SK-N-SH treated with all-trans-retinoic acid at 6 μM for 48 hours (cell line): ENCODE data around the gene SSMEM1.

Experiments used
- ATAC-seq: fragments of 200-7000 bp; cut with Tn5 transposase; 3 replicates; pipeline ENCODE4 v1.9.1; 2020; ENCODE audit warnings: mild to moderate bottlenecking, moderate library complexity
- ARNTL ChIP-seq: fragments of 450-650 bp; formaldehyde crosslinking; IDR thresholded peaks from 2 replicates; pipeline ENCODE4 v1.5.0; 2020; ENCODE audit warnings: low read depth, mild to moderate bottlenecking, moderate library complexity, borderline replicate concordance
- BACH2 ChIP-seq: fragments of 250-450 bp; sonication (Bioruptor Pico); IDR thresholded peaks from 2 replicates; pipeline ENCODE4 v1.9.0; 2021; ENCODE audit warnings: mild to moderate bottlenecking, borderline replicate concordance
- CREB5 ChIP-seq: fragments of 250-450 bp; sonication (Bioruptor Pico); IDR thresholded peaks from 2 replicates; pipeline ENCODE4 v1.5.1; 2020; ENCODE audit warnings: low read depth, mild to moderate bottlenecking, moderate library complexity
- CSRNP3 ChIP-seq: fragments of 250-450 bp; sonication (Bioruptor Pico); IDR thresholded peaks from 2 replicates; pipeline ENCODE4 v1.5.1; 2021; ENCODE audit warnings: mild to moderate bottlenecking, moderate library complexity
- ESRRG ChIP-seq: fragments of 250-450 bp; sonication (Bioruptor Pico); IDR thresholded peaks from 2 replicates; pipeline ENCODE4 v1.6.1; 2021; ENCODE audit warnings: mild to moderate bottlenecking
- GLIS3 ChIP-seq: fragments of 250-450 bp; sonication (Bioruptor Pico); IDR thresholded peaks from 2 replicates; pipeline ENCODE4 v1.5.0; 2020; ENCODE audit warnings: mild to moderate bottlenecking, moderate library complexity
- ISL1 ChIP-seq: fragments of 250-450 bp; sonication (Bioruptor Pico); IDR thresholded peaks from 2 replicates; pipeline ENCODE4 v2.1.2; 2022; ENCODE audit warnings: mild to moderate bottlenecking, moderate library complexity
- OSR1 ChIP-seq: fragments of 250-450 bp; sonication (Bioruptor Pico); IDR thresholded peaks from 2 replicates; pipeline ENCODE4 v1.8.0; 2022; ENCODE audit warnings: moderate library complexity, mild to moderate bottlenecking, inconsistent platforms
- PATZ1 ChIP-seq: fragments of 250-450 bp; sonication (Bioruptor Pico); IDR thresholded peaks from 2 replicates; pipeline ENCODE4 v1.8.0; 2020; ENCODE audit warnings: mild to moderate bottlenecking, moderate library complexity, borderline replicate concordance
- POU6F1 ChIP-seq: fragments of 250-450 bp; sonication (Bioruptor Pico); IDR thresholded peaks from 2 replicates; pipeline ENCODE4 v1.8.0; 2021; ENCODE audit warnings: low read depth, mild to moderate bottlenecking, moderate library complexity, borderline replicate concordance
- PPARA ChIP-seq: fragments of 250-450 bp; sonication (Bioruptor Pico); IDR thresholded peaks from 2 replicates; pipeline ENCODE4 v1.5.0; 2020; ENCODE audit warnings: mild to moderate bottlenecking, borderline replicate concordance
- RARB ChIP-seq: fragments of 250-450 bp; sonication (Bioruptor Pico); IDR thresholded peaks from 2 replicates; pipeline ENCODE4 v1.8.0; 2021; ENCODE audit warnings: mild to moderate bottlenecking, moderate library complexity
- SNAI2 ChIP-seq: fragments of 250-450 bp; sonication (Bioruptor Pico); IDR thresholded peaks from 2 replicates; pipeline ENCODE4 v1.5.0; 2020; ENCODE audit warnings: mild to moderate bottlenecking, moderate library complexity
- TCF4 ChIP-seq: fragments of 250-450 bp; sonication (Bioruptor Pico); IDR thresholded peaks from 2 replicates; pipeline ENCODE4 v1.8.0; 2021; ENCODE audit warnings: mild to moderate bottlenecking, moderate library complexity, borderline replicate concordance
- TSHZ2 ChIP-seq: fragments of 250-450 bp; sonication (Bioruptor Pico); IDR thresholded peaks from 2 replicates; pipeline ENCODE4 v1.5.0; 2020; ENCODE audit warnings: mild to moderate bottlenecking, moderate library complexity
- ZFP30 ChIP-seq: fragments of 450-650 bp; formaldehyde crosslinking; IDR thresholded peaks from 2 replicates; pipeline ENCODE4 v1.5.0; 2022; ENCODE audit warnings: mild to moderate bottlenecking, moderate library complexity
- ZNF565 ChIP-seq: fragments of 450-650 bp; formaldehyde crosslinking; conservative IDR thresholded peaks from 2 replicates; pipeline ENCODE4 v1.5.0; 2020; ENCODE audit warnings: low read depth, mild to moderate bottlenecking, moderate library complexity
- ZNF70 ChIP-seq: fragments of 450-650 bp; formaldehyde crosslinking; IDR thresholded peaks from 2 replicates; pipeline ENCODE4 v1.5.0; 2020; ENCODE audit warnings: mild to moderate bottlenecking, moderate library complexity
- ZNF8 ChIP-seq: fragments of 450-650 bp; formaldehyde crosslinking; IDR thresholded peaks from 2 replicates; pipeline ENCODE4 v1.5.0; 2020; ENCODE audit warnings: mild to moderate bottlenecking, moderate library complexity

Gene SSMEM1

GRCh38 chr7:130216750-130217149 is 9.1 kb downstream of the SSMEM1 start:
- no peak for TF ChIP-seq BACH2 (CRISPR knock-in tag)
- no peak for TF ChIP-seq GLIS3 (CRISPR knock-in tag)
- TF ChIP-seq OSR1 (CRISPR knock-in tag) = no peak
- TF ChIP-seq TCF4 (CRISPR knock-in tag) = no peak
- ATAC-seq = no peak

- no peak for TF ChIP-seq PATZ1 (CRISPR knock-in tag)
- TF ChIP-seq OSR1 (CRISPR knock-in tag) = no peak
- TF ChIP-seq ZNF8 (CRISPR knock-in tag) = no peak
- TF ChIP-seq ISL1 = no peak
- no peak for TF ChIP-seq CREB5 (CRISPR knock-in tag)
- no peak for TF ChIP-seq GLIS3 (CRISPR knock-in tag)
- TF ChIP-seq RARB (CRISPR knock-in tag) = no peak
- no peak for TF ChIP-seq ZNF70 (CRISPR knock-in tag)
- TF ChIP-seq ZNF565 (CRISPR knock-in tag) = no peak
- no peak for TF ChIP-seq ZFP30 (CRISPR knock-in tag)
- no peak for TF ChIP-seq SNAI2
- no peak for TF ChIP-seq CSRNP3
- ATAC-seq = no peak
These were observed 11.4 kb downstream of the SSMEM1 start for GRCh38 chr7:130218806-130219620.

GRCh38 chr7:130219871-130220270 is 12.2 kb downstream of the SSMEM1 start:
- TF ChIP-seq BACH2 (CRISPR knock-in tag) (no peak), TSHZ2 (no peak), ZNF70 (CRISPR knock-in tag) (no peak), ARNTL (CRISPR knock-in tag) (no peak), ESRRG (CRISPR knock-in tag) (no peak), ZNF8 (CRISPR knock-in tag) (no peak), GLIS3 (CRISPR knock-in tag) (no peak), PPARA (no peak), TCF4 (CRISPR knock-in tag) (no peak), CSRNP3 (no peak), CREB5 (CRISPR knock-in tag) (no peak), OSR1 (CRISPR knock-in tag) (no peak), SNAI2 (no peak), POU6F1 (CRISPR knock-in tag) (no peak), ZFP30 (CRISPR knock-in tag) (no peak)
- TF ChIP-seq, all 23 proteins: peak for 0
- ATAC-seq = no peak
